HCT116 (cell line): ENCODE results near the gene ELP6. TPM values are rescaled to one million over a fixed set of nuclear protein-coding genes. Genes with fewer than 3 reads are reported as not detected.

Experiments used
- ATAC-seq: fragments of 200-7000 bp; cut with Tn5 transposase; 2 replicates; pipeline ENCODE4 v1.9.1; 2020; ENCODE audit warnings: mild to moderate bottlenecking, moderate library complexity
- BruUV-seq: library from RNA; stranded (reverse); fragments of 400-500 nt; replicated peaks from 2 replicates; lab custom pipeline; 2021; lab: Mats Ljungman, UMichigan
- CTCF ChIA-PET: fragments of 300-600 bp; sonication (Branson Sonifier 250); formaldehyde crosslinking; loops from one replicate; lab custom pipeline; 2021; ENCODE audit warnings: antibody characterized with exemption; lab: Charles Lee
- POLR2A ChIA-PET: fragments of 300-600, 350-600 bp; sonication (Branson Sonifier 250); formaldehyde crosslinking; loops from one replicate; lab custom pipeline; 2021; ENCODE audit warnings: antibody characterized with exemption; lab: Charles Lee
- RAD21 ChIA-PET, 2 experiments: fragments of 300-600 bp; sonication (Branson Sonifier 250); formaldehyde crosslinking; loops; one replicate each; lab custom pipeline; 2023; ENCODE audit warnings: low total read pairs in 2 of 2; ENCODE audit not compliant: uncharacterized antibody in 2 of 2, unreplicated experiment in 2 of 2, low non-redundant PET in 1 of 2; lab: Charles Lee
- DNase-seq: peaks from one replicate; pipeline ENCODE4 v3.0.0-alpha.2; 2010; ENCODE audit warnings: low read depth, low spot score
- H2AFZ ChIP-seq: fragments of 200-600 bp; shearing (Covaris generic), sonication (generic); 2 replicates; pipeline ENCODE4 v1.6.1; 2017; ENCODE audit warnings: low read depth, mixed run types, mixed read lengths, antibody characterized with exemption, low read length; ENCODE audit not compliant: poor library complexity, severe bottlenecking
- H3K27ac ChIP-seq: 2 replicates; pipeline ENCODE4 v1.5.1; 2012; ENCODE audit warnings: low read depth, low read length
- H3K27me3 ChIP-seq: fragments of 200-600 bp; sonication (generic); 2 replicates; pipeline ENCODE4 v1.6.1; 2016; ENCODE audit warnings: mixed run types, low read length, mixed read lengths; ENCODE audit not compliant: insufficient read depth
- H3K36me3 ChIP-seq, 2 experiments: fragments of 200-500 bp in 1 of 2; fragments of 200-600 bp in 1 of 2; sonication (Bioruptor generic) in 1 of 2; sonication (generic) in 1 of 2; 2 replicates each; pipeline versions ENCODE4 v1.5.1 to v1.6.1; 2014 to 2016; ENCODE audit warnings: low read length in 2 of 2, inconsistent platforms in 1 of 2, mixed read lengths in 1 of 2, mixed run types in 1 of 2; ENCODE audit not compliant: insufficient read depth in 2 of 2, control insufficient read depth in 1 of 2
- H3K4me1 ChIP-seq, 2 experiments: fragments of 200-600 bp in 1 of 2; sonication (generic) in 1 of 2; 2 replicates each; pipeline versions ENCODE4 v1.5.1 to v1.6.1; 2012 to 2017; ENCODE audit warnings: low read length in 2 of 2, inconsistent platforms in 1 of 2, mild to moderate bottlenecking in 1 of 2, mixed read lengths in 1 of 2, mixed run types in 1 of 2, moderate library complexity in 1 of 2; ENCODE audit not compliant: insufficient read depth in 2 of 2, control insufficient read depth in 1 of 2
- H3K4me2 ChIP-seq: fragments of 200-600 bp; sonication (generic); 2 replicates; pipeline ENCODE4 v1.6.1; 2017; ENCODE audit warnings: mixed run types, low read length, mixed read lengths
- H3K4me3 ChIP-seq, 2 experiments: fragments of 200-600 bp in 1 of 2; sonication (generic) in 1 of 2; replicated peaks in 1 of 2; 2 replicates each; pipeline ENCODE4 v1.5.1; 2011 to 2016; ENCODE audit warnings: low read length in 2 of 2, control low read depth in 1 of 2, low read depth in 1 of 2, mild to moderate bottlenecking in 1 of 2, mixed read lengths in 1 of 2, mixed run types in 1 of 2
- H3K79me2 ChIP-seq: fragments of 200-600 bp; sonication (generic); 2 replicates; pipeline ENCODE4 v1.6.1; 2017; ENCODE audit warnings: mild to moderate bottlenecking, mixed run types, low read length, moderate library complexity, mixed read lengths; ENCODE audit not compliant: insufficient read depth
- H3K9ac ChIP-seq: fragments of 200-600 bp; sonication (generic); 2 replicates; pipeline ENCODE4 v1.6.1; 2016; ENCODE audit warnings: low read length, mixed read lengths
- H3K9me2 ChIP-seq: fragments of 200-600 bp; sonication (generic), shearing (Covaris generic); 2 replicates; pipeline ENCODE4 v1.6.1; 2017; ENCODE audit warnings: mixed run types, mild to moderate bottlenecking, moderate library complexity; ENCODE audit not compliant: insufficient read depth
- H3K9me3 ChIP-seq, 2 experiments: fragments of 200-500 bp in 1 of 2; fragments of 200-600 bp in 1 of 2; sonication (Bioruptor generic) in 1 of 2; sonication (generic) in 1 of 2; 2 replicates each; pipeline ENCODE4 v1.6.1; 2014 to 2017; ENCODE audit warnings: low read length in 2 of 2, mixed read lengths in 2 of 2, inconsistent platforms in 1 of 2, low read depth in 1 of 2, mild to moderate bottlenecking in 1 of 2, mixed run types in 1 of 2, moderate library complexity in 1 of 2; ENCODE audit not compliant: control insufficient read depth in 1 of 2, insufficient read depth in 1 of 2
- H4K20me1 ChIP-seq: fragments of 200-600 bp; sonication (generic), shearing (Covaris generic); 2 replicates; pipeline ENCODE4 v1.6.1; 2017; ENCODE audit warnings: mixed run types, mild to moderate bottlenecking, moderate library complexity; ENCODE audit not compliant: insufficient read depth
- CEBPB ChIP-seq: IDR thresholded peaks from 2 replicates; pipeline ENCODE4 v1.6.1; 2012; ENCODE audit warnings: low read depth
- EGR1 ChIP-seq: IDR thresholded peaks from 2 replicates; pipeline ENCODE4 v1.6.1; 2012; ENCODE audit warnings: low read depth
- ELF1 ChIP-seq: IDR thresholded peaks from 2 replicates; pipeline ENCODE4 v1.6.1; 2012; ENCODE audit warnings: low read depth, borderline replicate concordance
- EZH2phosphoT487 ChIP-seq: fragments of 200-600 bp; IDR thresholded peaks from 2 replicates; pipeline ENCODE4 v1.6.1; 2018; ENCODE audit warnings: antibody characterized with exemption, borderline replicate concordance
- FOSL1 ChIP-seq: IDR thresholded peaks from 2 replicates; pipeline ENCODE4 v1.6.1; 2012; ENCODE audit warnings: low read depth
- JUND ChIP-seq: IDR thresholded peaks from 2 replicates; pipeline ENCODE4 v1.6.1; 2012
- POLR2AphosphoS5 ChIP-seq: IDR thresholded peaks from 2 replicates; pipeline ENCODE4 v1.6.1; 2011; ENCODE audit warnings: mild to moderate bottlenecking, low read depth, low read length, moderate library complexity
- RAD21 ChIP-seq: IDR thresholded peaks from 2 replicates; pipeline ENCODE4 v1.6.1; 2012; ENCODE audit warnings: low read depth, mild to moderate bottlenecking
- REST ChIP-seq: IDR thresholded peaks from 2 replicates; pipeline ENCODE4 v1.6.1; 2012; ENCODE audit warnings: low read depth
- SIN3A ChIP-seq: IDR thresholded peaks from 2 replicates; pipeline ENCODE4 v1.6.1; 2012; ENCODE audit warnings: low read depth
- SP1 ChIP-seq: IDR thresholded peaks from 2 replicates; pipeline ENCODE4 v1.6.1; 2012; ENCODE audit warnings: low read depth
- SRF ChIP-seq: IDR thresholded peaks from 2 replicates; pipeline ENCODE4 v1.6.1; 2012; ENCODE audit warnings: low read depth
- YY1 ChIP-seq: IDR thresholded peaks from 2 replicates; pipeline ENCODE4 v1.6.1; 2011; ENCODE audit warnings: low read length, low read depth, moderate library complexity, mild to moderate bottlenecking; ENCODE audit not compliant: insufficient replicate concordance; ENCODE audit errors: extremely low read depth
- ZNF274 ChIP-seq: fragments of 200-500 bp; sonication (Bioruptor generic); IDR thresholded peaks from 2 replicates; pipeline ENCODE4 v1.6.1; 2014; ENCODE audit warnings: mild to moderate bottlenecking, low read depth, low read length, inconsistent platforms
- intact Hi-C: fragments of 100-400 bp; cut with micrococcal nuclease; formaldehyde crosslinking; loops from 2 replicates; pipeline ENCODE4 v1.10.0; 2022
- total RNA-seq: library from RNA; stranded (reverse); gene quantifications from one replicate; pipeline ENCODE4 v1.2.1, GENCODE V29; 2021; ENCODE audit not compliant: unreplicated experiment
- TF ChIP-seq, protein P1 (sequence below): IDR thresholded peaks from 2 replicates; pipeline ENCODE4 v1.6.1; 2012

ELP6 gene
- total RNA-seq, 1 experiment from 2014 or later, result 38.8 TPM

GRCh38 chr3:47542471-47543173 is 29.1 kb upstream of the ELP6 start:
- H3K79me2 ChIP-seq, result no peaks in the 10 kb centered on the region
- no peak overlapping the region for H3K4me2 ChIP-seq
- no TSS peak for BruUV-seq
- RAD21 ChIA-PET, result no interaction called here
- POLR2A ChIA-PET, result no interaction called here
- H3K36me3 ChIP-seq, result no peaks in the 10 kb centered on the region
- no peak for DNase-seq
- H3K4me3 ChIP-seq, result no peak overlapping the region
- no peaks in the 10 kb centered on the region for H3K27me3 ChIP-seq
- no peaks in the 10 kb centered on the region for H3K4me1 ChIP-seq
- no peak overlapping the region for H2AFZ ChIP-seq
- no peaks in the 10 kb centered on the region for H4K20me1 ChIP-seq
- H3K9me3 ChIP-seq, result no peaks in the 10 kb centered on the region
- no peaks in the 10 kb centered on the region for H3K9me2 ChIP-seq
- intact Hi-C loops, result no loop called here
- TF ChIP-seq, protein P1, sequence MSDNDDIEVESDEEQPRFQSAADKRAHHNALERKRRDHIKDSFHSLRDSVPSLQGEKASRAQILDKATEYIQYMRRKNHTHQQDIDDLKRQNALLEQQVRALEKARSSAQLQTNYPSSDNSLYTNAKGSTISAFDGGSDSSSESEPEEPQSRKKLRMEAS, result no peak
- no peak for TF ChIP-seq POLR2AphosphoS5
- TF ChIP-seq RAD21, result no peak
- TF ChIP-seq SP1, result no peak
- no peak for TF ChIP-seq ELF1
- TF ChIP-seq YY1, result no peak
- no peak for TF ChIP-seq EGR1
- TF ChIP-seq SRF, result no peak
- no peak for TF ChIP-seq EZH2phosphoT487
- no peak for TF ChIP-seq FOSL1
- CTCF ChIA-PET, result no interaction called here
- H3K27ac ChIP-seq, result no peak overlapping the region
- no peak for ATAC-seq
- no peak overlapping the region for H3K9ac ChIP-seq

- H3K4me2 ChIP-seq, result no peak overlapping the region
Measured at GRCh38 chr3:47541583-47542108, 28.1 kb upstream of the ELP6 start.

More at GRCh38 chr3:47541583-47542108, 28.1 kb upstream of the ELP6 start:
- ChIA-PET RAD21 (no interaction called here), POLR2A (no interaction called here)
- H3K9ac ChIP-seq, result no peak overlapping the region
- no peak overlapping the region for H2AFZ ChIP-seq
- no peaks in the 10 kb centered on the region for H3K9me2 ChIP-seq
- BruUV-seq, result no TSS peak
- no peaks in the 10 kb centered on the region for H3K27me3 ChIP-seq
- no peaks in the 10 kb centered on the region for H3K9me3 ChIP-seq
- no peak for ATAC-seq
- TF ChIP-seq FOSL1 (no peak), JUND (no peak), SIN3A (no peak), CEBPB (no peak), ZNF274 (no peak), POLR2AphosphoS5 (no peak), REST (no peak)
- TF ChIP-seq, all 23 proteins: peak for 0
- CTCF ChIA-PET, result no interaction called here
- no peak for DNase-seq
- H3K79me2 ChIP-seq, result no peaks in the 10 kb centered on the region
- H3K4me1 ChIP-seq, result no peaks in the 10 kb centered on the region
- intact Hi-C loops, result no loop called here
- no peaks in the 10 kb centered on the region for H3K36me3 ChIP-seq
- no peaks in the 10 kb centered on the region for H4K20me1 ChIP-seq
- no peak overlapping the region for H3K27ac ChIP-seq
- no peak overlapping the region for H3K4me3 ChIP-seq
